Esophagus squamous epithelium (tissue), 5 donors: ENCODE results near the gene PGS1. TPM values are rescaled to one million over a fixed set of nuclear protein-coding genes. Genes with fewer than 3 reads are reported as not detected.
A peak's percentile ranks its signal among the peaks of the same experiment; 100 is the strongest.

ENCODE experiments used
- DNase-seq: peaks from one replicate; lab custom pipeline; 2025; lab: John Stamatoyannopoulos, UW
- H3K27ac ChIP-seq, 4 donors: fragments of 200-600 bp; sonication (generic); one replicate each; pipeline ENCODE4 v1.5.1; 2016 to 2019; ENCODE audit warnings: mild to moderate bottlenecking in 1 of 4
- H3K27me3 ChIP-seq, 4 donors: fragments of 200-600 bp; sonication (generic); 1 replicate in 3 of 4; 2 replicates in 1 of 4; pipeline versions ENCODE4 v1.5.1 to v1.6.0; 2017 to 2021; ENCODE audit warnings: antibody characterized with exemption in 1 of 4
- H3K36me3 ChIP-seq, 3 donors: fragments of 200-600 bp; sonication (generic); one replicate each; pipeline ENCODE4 v1.5.1; 2016 to 2019
- H3K4me1 ChIP-seq, 3 donors: fragments of 200-600 bp; sonication (generic); one replicate each; pipeline ENCODE4 v1.5.1; 2017 to 2019
- H3K4me3 ChIP-seq, 4 donors: fragments of 200-600 bp; sonication (generic); 1 replicate in 3 of 4; 2 replicates in 1 of 4; pipeline ENCODE4 v1.5.1; 2016 to 2019; ENCODE audit warnings: mild to moderate bottlenecking in 2 of 4, moderate library complexity in 1 of 4
- H3K9me3 ChIP-seq, 3 donors: fragments of 200-600 bp; sonication (generic); one replicate each; pipeline ENCODE4 v1.5.1; 2016 to 2019
- POLR2A ChIP-seq, 4 donors: fragments of 450-650 bp; IDR thresholded peaks; one replicate each; pipeline ENCODE4 v1.6.1; 2017; ENCODE audit warnings: antibody characterized with exemption in 4 of 4, mild to moderate bottlenecking in 4 of 4, moderate library complexity in 3 of 4
- WGBS, 2 donors: methylation state at CpG; one replicate each; pipeline ENCODE4 v1.1.5; 2018; 5-methylcytosine and 5-hydroxymethylcytosine counted together
- intact Hi-C: fragments of 100-400 bp; cut with DNase I; formaldehyde crosslinking; loops from one replicate; pipeline ENCODE4 v1.15.0; 2022
- total RNA-seq, 4 donors: library from RNA; depleted of rRNA; stranded (reverse); fragments of >200 nt; gene quantifications; one replicate each; pipeline ENCODE4 v1.1.0, GENCODE V29; 2016
- TF ChIP-seq, protein P1 (sequence below), 6 experiments: fragments of 450-650 bp in 4 of 6; fragments of 200-600 bp in 2 of 6; sonication (generic) in 2 of 6; IDR thresholded peaks; one replicate each; pipeline ENCODE4 v1.5.1; 2016 to 2019; ENCODE audit warnings: antibody characterized with exemption in 6 of 6, mild to moderate bottlenecking in 4 of 6, moderate library complexity in 4 of 6
- donor health status: DM: yes; HTN: yes; CAD: no.

Gene PGS1
- total RNA-seq, 4 donors from 2014 or later = 18.6 to 32.4 (median 23.0) TPM

DNA sequence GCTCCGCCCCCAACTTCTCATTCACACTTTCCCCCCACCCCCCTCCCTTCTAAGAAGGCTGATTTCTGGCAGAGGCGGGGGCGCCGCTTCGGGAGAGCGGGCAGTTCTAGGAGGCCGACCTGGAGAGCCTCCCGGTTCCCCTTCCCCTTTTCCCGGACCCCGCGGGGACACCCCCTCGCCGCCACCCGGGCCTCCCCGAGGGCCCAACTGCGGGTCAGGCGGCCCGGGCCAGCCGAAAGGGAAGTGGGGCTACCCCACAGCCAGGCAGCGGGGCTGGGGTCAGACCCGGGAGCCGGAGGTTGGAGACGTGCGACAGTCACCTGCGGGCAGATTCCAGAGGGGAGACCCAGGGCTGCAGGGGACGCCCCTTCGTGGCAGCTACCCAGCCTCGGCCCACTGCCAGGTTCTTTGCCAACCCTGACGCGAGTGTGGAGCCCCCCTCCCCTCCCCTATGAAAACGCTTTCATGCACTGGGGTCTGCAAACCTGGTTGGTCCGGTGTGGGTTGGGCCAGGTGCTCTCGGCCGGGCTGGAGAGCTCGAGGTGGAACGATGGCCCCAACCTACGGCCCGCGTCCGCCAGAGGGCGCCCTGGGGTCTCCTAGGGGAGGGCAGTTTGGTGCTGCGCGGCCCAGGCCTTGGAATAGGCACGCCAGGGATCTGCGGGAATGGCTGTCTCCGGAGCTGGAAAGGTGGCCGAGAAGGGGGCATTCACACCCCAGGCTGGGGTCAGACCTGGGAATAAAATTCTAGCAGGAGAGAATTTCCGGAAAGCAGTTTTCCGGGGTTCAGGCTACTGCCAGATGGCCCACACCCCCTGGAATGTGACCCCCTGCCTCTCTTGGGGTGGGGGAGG is 17.9 kb upstream of the PGS1 start:
- Histone ChIP-seq H3K27ac (peak overlapping the region; percentile 81 to 96 (median 94)), H3K36me3 (peaks cover 3 to 7% (median 6%) of the 10 kb centered on the region in 3 donors), H3K4me1 (peaks cover 34 to 61% (median 49%) of the 10 kb centered on the region in 3 donors), H3K9me3 (no peaks in the 10 kb centered on the region), H3K27me3 (peaks cover 0 to 56% (median 0%) of the 10 kb centered on the region in 4 donors), H3K4me3 (peak overlapping the region; percentile 47 to 98 (median 74))
- DNase-seq = peak; percentile 46
- 15% methylated on average over 10 of the region's 49 CpGs; no CpG with 5 or more reads in 1 of the 2 donors for WGBS, 2 donors
- TF ChIP-seq, protein P1, sequence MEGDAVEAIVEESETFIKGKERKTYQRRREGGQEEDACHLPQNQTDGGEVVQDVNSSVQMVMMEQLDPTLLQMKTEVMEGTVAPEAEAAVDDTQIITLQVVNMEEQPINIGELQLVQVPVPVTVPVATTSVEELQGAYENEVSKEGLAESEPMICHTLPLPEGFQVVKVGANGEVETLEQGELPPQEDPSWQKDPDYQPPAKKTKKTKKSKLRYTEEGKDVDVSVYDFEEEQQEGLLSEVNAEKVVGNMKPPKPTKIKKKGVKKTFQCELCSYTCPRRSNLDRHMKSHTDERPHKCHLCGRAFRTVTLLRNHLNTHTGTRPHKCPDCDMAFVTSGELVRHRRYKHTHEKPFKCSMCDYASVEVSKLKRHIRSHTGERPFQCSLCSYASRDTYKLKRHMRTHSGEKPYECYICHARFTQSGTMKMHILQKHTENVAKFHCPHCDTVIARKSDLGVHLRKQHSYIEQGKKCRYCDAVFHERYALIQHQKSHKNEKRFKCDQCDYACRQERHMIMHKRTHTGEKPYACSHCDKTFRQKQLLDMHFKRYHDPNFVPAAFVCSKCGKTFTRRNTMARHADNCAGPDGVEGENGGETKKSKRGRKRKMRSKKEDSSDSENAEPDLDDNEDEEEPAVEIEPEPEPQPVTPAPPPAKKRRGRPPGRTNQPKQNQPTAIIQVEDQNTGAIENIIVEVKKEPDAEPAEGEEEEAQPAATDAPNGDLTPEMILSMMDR (IDR thresholded peaks at IDR 0.05) = peak; percentile 87 to 98 (median 96)
- TF ChIP-seq POLR2A (IDR thresholded peaks at IDR 0.05) = no peak
- intact Hi-C loops = loop anchor here (5.0 kb wide), 1 partner anchor 57 kb away; no protein-coding TSS in a partner anchor

DNA sequence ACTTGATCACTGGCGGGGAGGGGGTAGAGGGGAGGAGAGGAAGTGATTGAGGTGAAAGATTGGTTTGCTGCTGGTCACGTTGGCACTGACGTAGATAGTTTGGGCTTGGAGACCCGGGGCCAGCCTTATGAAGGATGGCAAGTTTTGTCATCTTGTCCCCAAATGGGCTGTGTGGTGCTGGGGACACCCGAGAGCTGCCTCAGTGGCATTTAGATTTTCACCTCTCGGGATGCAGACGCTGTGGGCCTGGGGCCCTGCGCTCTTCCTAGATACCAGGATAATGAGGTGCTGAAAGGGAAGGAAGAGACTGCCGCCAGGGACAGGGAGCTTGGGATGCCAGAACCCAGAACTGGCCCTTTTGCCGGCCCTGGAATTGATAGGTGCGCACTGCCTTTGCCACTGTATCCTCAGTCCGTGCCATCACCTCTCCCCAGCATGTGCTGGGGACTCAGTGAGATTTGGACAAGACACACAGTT is 17.2 kb upstream of the PGS1 start:
- Histone ChIP-seq H3K4me3 (peak overlapping the region in 1 of 4 donors; percentile 98), H3K4me1 (peaks cover 34 to 61% (median 49%) of the 10 kb centered on the region in 3 donors), H3K36me3 (peaks cover 3 to 7% (median 6%) of the 10 kb centered on the region in 3 donors), H3K9me3 (no peaks in the 10 kb centered on the region), H3K27ac (peak overlapping the region; percentile 81 to 96 (median 94)), H3K27me3 (peaks cover 0 to 63% (median 0%) of the 10 kb centered on the region in 4 donors)
- WGBS, 2 donors = 39 to 76% methylated on average over 6 to 10 of the region's 12 CpGs
- TF ChIP-seq, protein P1 (IDR thresholded peaks at IDR 0.05) = no peak
- TF ChIP-seq POLR2A (IDR thresholded peaks at IDR 0.05) = no peak
- no peak for DNase-seq
- intact Hi-C loops = loop anchor here (5.0 kb wide), 1 partner anchor 56 kb away; no protein-coding TSS in a partner anchor

DNA sequence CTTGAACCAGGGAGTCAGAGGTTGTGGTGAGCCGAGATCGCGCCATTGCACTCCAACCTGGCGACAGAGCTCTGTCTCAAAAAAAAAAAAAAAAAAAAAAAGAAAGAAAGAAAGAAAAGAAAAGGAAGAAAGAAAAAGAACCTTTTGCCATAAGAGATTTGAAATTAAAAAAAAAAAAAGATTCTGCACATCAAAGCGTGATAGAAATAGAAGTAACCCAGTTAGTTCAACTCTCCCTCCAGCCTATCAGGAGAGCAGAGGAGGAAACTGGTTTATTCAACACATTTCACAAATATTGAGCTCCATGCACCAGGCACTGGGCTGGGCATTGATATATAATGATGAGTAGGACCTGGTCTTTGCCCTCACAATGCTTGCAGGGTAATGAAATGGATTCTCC is 16.2 kb upstream of the PGS1 start:
- Histone ChIP-seq H3K27ac (no peak overlapping the region), H3K4me1 (peaks cover 25 to 61% (median 41%) of the 10 kb centered on the region in 3 donors), H3K9me3 (no peaks in the 10 kb centered on the region), H3K27me3 (peaks cover 0 to 68% (median 0%) of the 10 kb centered on the region in 4 donors), H3K36me3 (peaks cover 3 to 7% (median 6%) of the 10 kb centered on the region in 3 donors), H3K4me3 (no peak overlapping the region)
- TF ChIP-seq, protein P1 (IDR thresholded peaks at IDR 0.05) = no peak
- TF ChIP-seq POLR2A (IDR thresholded peaks at IDR 0.05) = no peak
- intact Hi-C loops = loop anchor here (5.0 kb wide), 1 partner anchor 55 kb away; no protein-coding TSS in a partner anchor
- WGBS, 2 donors = 85 to 97% methylated on average over 1 to 5 of the region's 5 CpGs
- no peak for DNase-seq

DNA sequence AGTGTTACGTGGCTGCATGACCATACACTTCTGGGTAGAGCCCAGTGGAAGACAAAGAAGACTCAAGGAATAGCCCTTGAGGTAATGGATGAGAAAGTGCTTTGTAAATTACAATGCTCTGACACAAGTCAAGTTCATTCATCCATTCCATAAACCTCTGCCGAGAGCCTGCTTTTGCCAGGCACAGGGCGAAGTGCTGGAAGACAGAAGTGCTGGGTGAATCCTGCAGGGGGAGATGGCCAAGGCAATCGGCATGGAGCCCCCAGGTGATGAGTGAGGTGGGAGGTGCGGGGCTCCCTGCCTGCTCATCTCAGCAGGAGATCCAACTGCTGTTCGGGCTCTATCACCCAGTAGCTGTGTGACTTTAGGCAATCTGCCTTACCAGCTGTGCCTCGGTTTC is 15.8 kb upstream of the PGS1 start:
- Histone ChIP-seq H3K9me3 (no peaks in the 10 kb centered on the region), H3K27ac (no peak overlapping the region), H3K4me1 (peaks cover 21 to 56% (median 37%) of the 10 kb centered on the region in 3 donors), H3K4me3 (no peak overlapping the region), H3K36me3 (peaks cover 3 to 7% (median 6%) of the 10 kb centered on the region in 3 donors), H3K27me3 (peaks cover 0 to 68% (median 0%) of the 10 kb centered on the region in 4 donors)
- WGBS, 2 donors = 84% methylated on average over 5 of the region's 7 CpGs
- DNase-seq = no peak
- intact Hi-C loops = loop anchor here (5.0 kb wide), 1 partner anchor 55 kb away; no protein-coding TSS in a partner anchor
- TF ChIP-seq, protein P1 (IDR thresholded peaks at IDR 0.05) = no peak
- TF ChIP-seq POLR2A (IDR thresholded peaks at IDR 0.05) = no peak
